Measurements from ENCODE around the gene RBM48. TPM values are rescaled to one million over a fixed set of nuclear protein-coding genes. Genes with fewer than 3 reads are reported as not detected.

The RBM48 gene
- total RNA-seq, 1 donor from 2014 or later: 15.4 TPM

DNA sequence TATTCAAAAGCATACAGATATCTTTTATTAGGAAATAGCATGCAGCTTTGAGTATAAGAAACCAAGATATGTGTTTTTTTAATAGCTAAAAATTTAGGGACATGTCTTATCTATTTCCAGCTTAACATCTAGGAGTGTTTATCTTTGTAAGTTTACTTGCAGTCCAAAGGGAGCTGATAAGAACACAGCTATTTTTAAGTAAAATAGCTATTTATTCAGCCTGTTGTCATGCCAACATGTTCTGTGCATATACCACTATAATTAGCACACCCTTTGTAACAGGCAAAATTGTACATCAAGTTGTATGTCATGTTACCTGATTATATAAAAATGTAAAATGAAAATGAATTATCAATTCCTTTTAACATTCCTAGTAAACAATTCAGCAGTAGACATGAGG is 32.0 kb downstream of the RBM48 start:
- no peaks in the 10 kb centered on the region for H3K4me1 Mint-ChIP-seq (ENCODE audit: low read depth, unreplicated experiment)
- no peaks in the 10 kb centered on the region for H3K36me3 Mint-ChIP-seq (ENCODE audit: unreplicated experiment)

DNA sequence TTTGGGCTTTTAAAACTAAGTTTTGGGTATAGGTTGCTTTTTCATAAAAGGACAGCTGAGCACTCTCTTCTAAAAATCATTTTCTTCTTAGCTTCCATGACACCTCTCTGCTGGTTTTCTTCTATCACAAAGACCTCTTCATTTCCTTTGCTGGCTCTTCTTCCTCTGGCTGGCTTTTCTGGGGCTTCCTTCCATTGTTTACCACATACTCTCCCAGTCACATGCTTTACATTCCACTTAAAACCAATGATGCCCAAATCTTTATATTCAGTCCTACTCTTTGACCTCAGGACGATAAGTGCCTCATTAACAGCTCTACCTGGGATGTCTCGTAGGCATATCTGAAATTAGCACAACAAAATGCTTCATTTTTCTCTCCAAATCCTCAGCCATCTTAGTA is 34.8 kb downstream of the RBM48 start:
- Mint-ChIP-seq H3K36me3 (ENCODE audit: unreplicated experiment) (no peaks in the 10 kb centered on the region), H3K27ac (ENCODE audit: unreplicated experiment) (no peak overlapping the region), H3K4me3 (ENCODE audit: unreplicated experiment) (no peak overlapping the region), H3K4me1 (ENCODE audit: low read depth, unreplicated experiment) (no peaks in the 10 kb centered on the region), H3K27me3 (ENCODE audit: unreplicated experiment) (peaks cover 2% of the 10 kb centered on the region), H3K9me3 (ENCODE audit: unreplicated experiment) (no peaks in the 10 kb centered on the region)
- DNase-seq: no peak
- TF ChIP-seq, protein P1, sequence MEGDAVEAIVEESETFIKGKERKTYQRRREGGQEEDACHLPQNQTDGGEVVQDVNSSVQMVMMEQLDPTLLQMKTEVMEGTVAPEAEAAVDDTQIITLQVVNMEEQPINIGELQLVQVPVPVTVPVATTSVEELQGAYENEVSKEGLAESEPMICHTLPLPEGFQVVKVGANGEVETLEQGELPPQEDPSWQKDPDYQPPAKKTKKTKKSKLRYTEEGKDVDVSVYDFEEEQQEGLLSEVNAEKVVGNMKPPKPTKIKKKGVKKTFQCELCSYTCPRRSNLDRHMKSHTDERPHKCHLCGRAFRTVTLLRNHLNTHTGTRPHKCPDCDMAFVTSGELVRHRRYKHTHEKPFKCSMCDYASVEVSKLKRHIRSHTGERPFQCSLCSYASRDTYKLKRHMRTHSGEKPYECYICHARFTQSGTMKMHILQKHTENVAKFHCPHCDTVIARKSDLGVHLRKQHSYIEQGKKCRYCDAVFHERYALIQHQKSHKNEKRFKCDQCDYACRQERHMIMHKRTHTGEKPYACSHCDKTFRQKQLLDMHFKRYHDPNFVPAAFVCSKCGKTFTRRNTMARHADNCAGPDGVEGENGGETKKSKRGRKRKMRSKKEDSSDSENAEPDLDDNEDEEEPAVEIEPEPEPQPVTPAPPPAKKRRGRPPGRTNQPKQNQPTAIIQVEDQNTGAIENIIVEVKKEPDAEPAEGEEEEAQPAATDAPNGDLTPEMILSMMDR (IDR thresholded peaks at IDR 0.05; ENCODE audit: partially characterized antibody, unreplicated experiment): no peak

More for the DNA sequence above, 32.0 kb downstream of the RBM48 start:
- H3K27me3 Mint-ChIP-seq (ENCODE audit: unreplicated experiment): peaks cover 2% of the 10 kb centered on the region
- no peak overlapping the region for H3K4me3 Mint-ChIP-seq (ENCODE audit: unreplicated experiment)
- H3K27ac Mint-ChIP-seq (ENCODE audit: unreplicated experiment): no peak overlapping the region
- DNase-seq: no peak
- H3K9me3 Mint-ChIP-seq (ENCODE audit: unreplicated experiment): no peaks in the 10 kb centered on the region
- TF ChIP-seq, protein P1 (IDR thresholded peaks at IDR 0.05; ENCODE audit: partially characterized antibody, unreplicated experiment): no peak

DNA sequence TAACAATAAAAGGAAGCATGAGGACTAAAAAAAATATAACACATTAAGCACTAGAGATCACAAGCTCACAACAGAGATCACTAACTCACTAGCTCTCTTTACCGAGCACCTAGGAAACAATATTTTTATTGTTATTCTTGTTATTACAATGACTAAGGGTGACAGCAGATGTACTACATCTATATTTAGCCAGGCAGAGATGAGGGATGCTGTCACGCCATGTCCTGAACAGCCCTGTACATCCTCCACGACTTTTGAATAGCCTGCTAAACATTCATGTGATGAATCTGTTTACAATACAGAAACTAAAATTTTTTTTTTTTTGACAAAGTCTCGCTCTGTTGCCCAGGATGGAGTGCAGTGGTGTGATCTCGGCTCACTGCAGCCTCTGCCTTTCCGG is 38.9 kb downstream of the RBM48 start:
- Mint-ChIP-seq H3K4me3 (ENCODE audit: unreplicated experiment) (no peak overlapping the region), H3K27ac (ENCODE audit: unreplicated experiment) (no peak overlapping the region), H3K4me1 (ENCODE audit: low read depth, unreplicated experiment) (no peaks in the 10 kb centered on the region), H3K27me3 (ENCODE audit: unreplicated experiment) (peaks cover 2% of the 10 kb centered on the region), H3K36me3 (ENCODE audit: unreplicated experiment) (no peaks in the 10 kb centered on the region), H3K9me3 (ENCODE audit: unreplicated experiment) (no peaks in the 10 kb centered on the region)
- TF ChIP-seq, protein P1 (IDR thresholded peaks at IDR 0.05; ENCODE audit: partially characterized antibody, unreplicated experiment): no peak
- no peak for DNase-seq

DNA sequence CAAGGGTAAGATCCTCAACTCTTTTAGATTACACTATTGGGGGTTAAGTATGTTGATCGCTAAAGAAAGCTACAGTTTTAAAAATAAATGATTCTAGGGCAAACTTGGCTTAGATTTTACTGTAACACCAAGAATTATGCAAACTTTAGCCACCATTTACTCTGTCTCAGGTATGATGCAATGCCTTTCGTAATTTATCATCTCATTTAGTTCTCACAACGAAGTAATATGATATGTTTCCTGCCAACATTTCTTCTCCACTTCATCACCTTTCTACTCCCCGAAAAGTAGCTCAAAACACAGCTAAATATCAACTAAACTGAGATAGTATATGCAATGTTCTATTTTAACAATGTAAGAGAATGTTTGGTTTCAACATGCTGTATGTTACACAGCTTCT is 40.5 kb downstream of the RBM48 start:
- TF ChIP-seq, protein P1 (IDR thresholded peaks at IDR 0.05; ENCODE audit: partially characterized antibody, unreplicated experiment): no peak
- Mint-ChIP-seq H3K9me3 (ENCODE audit: unreplicated experiment) (no peaks in the 10 kb centered on the region), H3K36me3 (ENCODE audit: unreplicated experiment) (no peaks in the 10 kb centered on the region), H3K27ac (ENCODE audit: unreplicated experiment) (no peak overlapping the region), H3K4me1 (ENCODE audit: low read depth, unreplicated experiment) (no peaks in the 10 kb centered on the region), H3K4me3 (ENCODE audit: unreplicated experiment) (no peak overlapping the region), H3K27me3 (ENCODE audit: unreplicated experiment) (no peaks in the 10 kb centered on the region)
- no peak for DNase-seq

DNA sequence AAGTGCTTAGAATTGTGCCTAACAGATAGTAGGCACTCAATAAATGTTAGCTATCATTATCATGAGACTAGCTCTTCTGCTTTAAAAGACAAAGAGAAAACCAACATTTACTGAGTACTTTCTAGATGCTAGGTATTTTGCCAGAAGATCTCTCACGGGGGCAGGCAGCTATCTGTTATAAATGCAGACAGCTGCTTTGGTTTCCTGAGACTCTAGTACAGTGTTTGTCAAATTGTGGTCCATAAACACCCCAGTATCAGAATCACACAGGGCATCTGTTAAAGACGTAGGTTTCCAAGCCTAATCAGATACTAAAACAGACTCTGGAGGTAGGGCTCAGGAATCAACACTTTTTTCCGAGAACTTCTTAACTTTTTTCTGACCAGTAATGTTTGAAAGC is 47.7 kb downstream of the RBM48 start:
- Mint-ChIP-seq H3K4me3 (ENCODE audit: unreplicated experiment) (no peak overlapping the region), H3K4me1 (ENCODE audit: low read depth, unreplicated experiment) (no peaks in the 10 kb centered on the region), H3K27ac (ENCODE audit: unreplicated experiment) (no peak overlapping the region), H3K27me3 (ENCODE audit: unreplicated experiment) (no peaks in the 10 kb centered on the region), H3K36me3 (ENCODE audit: unreplicated experiment) (no peaks in the 10 kb centered on the region), H3K9me3 (ENCODE audit: unreplicated experiment) (peaks cover 2% of the 10 kb centered on the region)
- TF ChIP-seq, protein P1 (IDR thresholded peaks at IDR 0.05; ENCODE audit: partially characterized antibody, unreplicated experiment): no peak
- no peak for DNase-seq
